HG03095 (cell line): ENCODE results near the gene APOBEC3G.
A peak's percentile ranks its signal among the peaks of the same experiment; 100 is the strongest.
"Not testable (repeated sequence)": the region's sequence is repeated elsewhere in the genome, so short reads cannot be mapped to it uniquely, and the experiment has no call there.

Experiments
- ATAC-seq: cut with Tn5 transposase; IDR thresholded peaks from one replicate; pipeline ENCODE4 v1.9.1; 2021; ENCODE audit warnings: moderate library complexity; ENCODE audit not compliant: unreplicated experiment

Gene APOBEC3G

GRCh38 chr22:39066442-39067276 lies 10.4 kb upstream of the APOBEC3G start:
- peak; percentile 44 for ATAC-seq

DNA sequence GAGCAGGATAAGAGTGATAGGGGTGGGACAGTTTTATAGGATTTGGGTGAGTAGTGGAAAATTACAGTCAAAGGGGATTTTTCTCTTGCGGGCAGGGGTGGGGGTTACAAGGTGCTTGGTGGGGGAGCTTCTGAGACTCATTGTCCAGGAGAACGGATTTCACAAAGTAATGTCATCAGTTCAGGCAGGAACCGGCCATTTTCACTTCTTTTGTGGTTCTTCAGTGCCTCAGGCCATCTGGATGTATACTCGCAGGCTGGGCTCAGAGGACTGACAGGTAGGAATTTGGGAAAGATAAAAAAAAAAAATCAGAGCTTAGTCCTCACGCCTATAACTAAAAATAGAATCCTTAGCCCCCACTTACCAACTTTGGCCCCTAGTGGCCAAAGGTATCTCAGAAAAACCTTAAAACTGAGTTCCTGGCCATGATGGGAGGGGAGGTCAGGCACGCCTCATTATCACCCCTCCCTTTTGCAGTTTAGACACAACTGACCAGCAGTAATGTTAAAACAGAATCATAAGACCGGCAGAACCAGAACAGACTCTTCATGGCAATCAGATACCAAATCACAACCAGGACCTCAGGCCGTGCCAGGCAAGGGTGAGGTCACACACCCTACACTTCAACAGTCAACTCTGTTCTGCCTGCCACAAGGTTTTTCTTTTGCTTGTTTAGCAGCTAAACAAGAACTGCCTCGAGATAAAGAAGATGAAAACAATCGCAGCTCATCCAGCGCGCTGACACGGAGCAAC lies 8.9 kb upstream of the APOBEC3G start:
- no peak for ATAC-seq

GRCh38 chr22:39070186-39070585 lies 6.9 kb upstream of the APOBEC3G start:
- ATAC-seq = no peak

DNA sequence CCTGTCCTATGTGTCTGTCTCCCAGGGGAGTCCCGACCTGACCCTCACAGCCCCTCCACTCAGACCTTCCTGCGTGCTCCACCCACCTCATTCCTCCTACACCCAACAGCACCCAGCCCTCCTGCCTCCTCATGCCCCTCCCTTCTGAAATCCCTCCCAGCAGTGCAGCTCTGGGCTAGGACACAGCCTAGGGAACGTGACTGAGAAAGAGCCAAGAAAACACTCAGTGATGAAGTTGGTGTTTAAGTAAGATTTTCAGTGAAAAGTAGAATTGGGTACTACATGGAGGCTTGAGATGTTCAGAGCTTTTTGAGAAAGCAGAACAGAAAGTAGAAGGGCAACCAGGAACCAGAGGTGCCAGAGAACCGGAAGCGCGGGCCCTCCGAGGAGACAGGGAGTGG lies 4.5 kb upstream of the APOBEC3G start:
- ATAC-seq = not testable (repeated sequence)

DNA sequence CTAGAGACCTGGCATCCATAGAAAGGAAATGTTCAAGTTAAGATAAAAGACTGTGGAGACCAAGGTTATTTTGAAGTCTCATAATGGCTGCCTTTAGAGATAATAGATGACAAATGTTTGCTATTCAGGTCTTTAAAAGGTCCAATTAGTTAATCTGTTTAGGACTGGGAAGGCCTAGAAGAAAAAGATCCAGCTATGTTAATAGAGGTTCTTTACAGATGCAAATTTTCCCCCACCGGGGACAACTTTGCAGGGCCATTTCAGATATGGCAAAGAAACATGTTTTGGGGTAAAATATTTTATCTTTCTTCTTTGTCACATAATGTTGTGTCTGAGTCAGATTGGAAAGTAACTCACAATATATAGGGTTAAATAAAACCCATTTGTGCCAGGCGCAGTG lies 3.1 kb upstream of the APOBEC3G start:
- no peak for ATAC-seq

- ATAC-seq = not testable (repeated sequence)
Measured at GRCh38 chr22:39076155-39077025, 685 bp upstream of the APOBEC3G start.

DNA sequence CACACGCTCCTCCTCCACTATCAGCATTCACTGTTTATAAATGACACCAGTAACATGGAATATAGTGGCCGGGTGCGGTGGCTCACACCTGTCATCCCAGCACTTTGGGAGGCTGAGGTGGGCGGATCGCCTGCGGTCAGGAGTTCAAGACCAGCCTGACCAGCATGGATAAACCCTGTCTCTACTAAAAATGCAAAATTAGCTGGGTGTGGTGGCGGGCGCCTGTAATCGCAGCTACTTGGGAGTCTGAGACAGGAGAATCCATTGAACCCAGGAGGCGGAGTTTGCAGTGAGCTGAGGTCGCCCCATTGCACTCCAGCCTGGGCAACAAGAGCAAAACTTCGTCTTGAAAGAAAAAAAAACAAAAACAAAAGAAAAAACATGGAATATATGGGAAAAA lies 837 bp downstream of the APOBEC3G start:
- ATAC-seq = not testable (repeated sequence)

DNA sequence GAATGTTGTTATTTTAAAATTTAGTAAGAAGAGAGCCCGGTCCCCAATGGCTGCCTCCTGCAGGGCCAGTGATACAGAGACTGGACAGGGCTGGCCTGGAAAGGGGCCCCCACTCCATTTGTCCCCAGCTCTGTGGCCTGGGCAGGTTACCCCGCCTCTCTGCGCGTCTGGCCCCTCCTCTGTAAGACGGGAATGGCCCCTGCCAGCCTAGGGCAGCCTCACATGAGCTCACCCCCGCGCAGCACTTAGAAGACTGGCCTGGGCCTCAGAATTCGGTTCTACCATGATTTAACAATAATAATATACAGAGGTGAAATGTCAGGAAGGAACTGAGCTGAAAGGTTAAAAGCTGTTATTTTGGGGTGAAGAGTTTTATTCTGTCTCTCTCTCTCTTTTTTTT lies 1.3 kb downstream of the APOBEC3G start:
- ATAC-seq = no peak

DNA sequence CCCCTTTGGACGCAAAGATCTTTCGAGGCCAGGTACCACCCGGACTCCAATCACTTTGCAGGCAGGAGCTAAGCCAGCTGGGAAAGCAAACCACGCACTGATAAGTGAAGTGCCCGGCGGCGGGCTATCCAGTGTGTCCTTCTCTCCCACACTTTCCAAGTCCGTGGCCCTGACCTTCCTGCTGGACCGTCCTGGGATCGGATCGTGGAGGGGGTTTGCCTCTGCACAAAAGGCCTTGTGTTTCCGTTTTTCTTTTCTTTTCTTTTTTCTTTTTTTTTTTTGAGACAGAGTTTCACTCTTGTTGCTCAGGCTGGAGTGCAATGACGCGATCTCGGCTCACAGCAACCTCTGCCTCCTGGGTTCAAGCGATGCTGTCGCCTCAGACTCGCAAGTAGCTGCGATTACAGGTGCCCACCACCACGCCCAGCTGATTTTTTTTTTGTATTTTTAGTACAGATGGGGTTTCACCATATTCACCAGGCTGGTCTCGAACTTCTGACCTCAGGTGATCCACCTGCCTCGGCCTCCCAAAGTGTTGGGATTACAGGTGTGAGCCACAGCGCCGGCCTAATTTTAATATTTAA lies 2.1 kb downstream of the APOBEC3G start:
- not testable (repeated sequence) for ATAC-seq

GRCh38 chr22:39080052-39080762 lies 3.1 kb downstream of the APOBEC3G start:
- no peak for ATAC-seq

- ATAC-seq = no peak
Measured at GRCh38 chr22:39081016-39081415, 3.9 kb downstream of the APOBEC3G start.

- no peak for ATAC-seq
Measured at GRCh38 chr22:39081598-39081997, 4.5 kb downstream of the APOBEC3G start.

- ATAC-seq = no peak
Measured at GRCh38 chr22:39083212-39084165, 6.4 kb downstream of the APOBEC3G start.

DNA sequence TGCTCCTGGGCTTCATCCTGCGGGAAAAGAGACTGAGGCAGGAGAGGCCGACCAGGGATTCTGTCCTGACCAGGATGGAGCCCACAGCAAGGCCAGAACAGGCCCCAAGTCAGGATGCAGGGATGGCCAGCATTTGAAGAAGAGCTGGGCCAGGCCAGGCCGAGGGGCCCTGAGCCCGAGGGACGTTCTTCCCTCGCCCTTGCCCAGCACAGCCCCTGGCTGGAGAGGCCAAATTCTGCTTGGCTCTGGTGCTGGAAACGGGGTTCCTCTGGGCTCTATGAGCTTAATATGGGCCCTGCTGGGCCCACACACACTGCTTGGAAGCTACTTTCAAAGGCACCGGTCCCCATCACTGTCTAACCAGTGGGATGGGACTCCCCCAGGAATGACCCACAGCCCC lies 7.6 kb downstream of the APOBEC3G start:
- ATAC-seq = no peak

DNA sequence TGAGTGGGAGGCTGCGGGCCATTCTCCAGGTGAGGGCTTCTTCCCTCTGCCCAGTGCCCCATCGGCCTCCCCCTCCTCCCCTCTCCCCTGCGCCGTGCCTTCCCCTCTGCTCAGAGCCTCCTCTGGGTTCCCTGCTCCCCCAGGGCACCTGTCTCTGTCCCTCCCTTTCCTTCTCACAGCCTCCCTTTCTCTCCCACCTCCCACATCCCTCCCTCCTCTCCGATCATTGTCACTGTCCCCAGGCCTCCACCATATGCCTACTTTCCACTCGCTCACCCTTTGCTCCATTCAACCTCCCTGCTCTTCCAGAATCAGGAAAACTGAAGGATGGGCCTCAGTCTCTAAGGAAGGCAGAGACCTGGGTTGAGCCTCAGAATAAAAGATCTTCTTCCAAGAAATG lies 10.0 kb downstream of the APOBEC3G start:
- no peak for ATAC-seq

GRCh38 chr22:39087881-39088684 lies 11.0 kb downstream of the APOBEC3G start:
- ATAC-seq = no peak

GRCh38 chr22:39088685-39089032 lies 11.6 kb downstream of the APOBEC3G start:
- ATAC-seq = no peak

GRCh38 chr22:39089928-39090327 lies 12.9 kb downstream of the APOBEC3G start:
- ATAC-seq = no peak
